ENCODE measurements around the gene OR2D2. TPM values are rescaled to one million over a fixed set of nuclear protein-coding genes. Genes with fewer than 3 reads are reported as not detected.

OR2D2 gene
- total and polyA plus RNA-seq, 2 of the 13 experiments (the other 11 are each of a cell fraction or from before 2014, with no cell fraction given): not detected

DNA sequence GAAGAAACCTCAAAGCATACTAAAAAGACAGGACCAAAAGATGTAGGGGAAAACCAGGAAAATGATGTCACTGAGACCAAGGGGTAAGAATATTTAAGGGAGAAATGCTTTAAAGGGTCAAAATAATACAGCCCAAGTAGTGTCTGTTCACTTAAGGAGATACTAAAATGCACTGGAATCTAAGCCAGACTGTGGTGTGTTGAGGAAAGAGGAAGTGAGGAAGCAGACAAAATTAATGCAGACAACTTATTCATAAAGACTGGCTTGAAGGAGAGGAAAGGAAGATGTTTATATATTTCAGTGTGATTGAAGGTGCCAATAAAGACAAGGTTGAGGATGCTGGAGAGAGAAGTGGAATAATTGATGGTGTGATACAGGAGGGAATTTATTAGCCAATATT, 49.7 kb upstream of the OR2D2 start:
- no peak for ATAC-seq
- H3K9me3 ChIP-seq (ENCODE audit: low read length): no peaks in the 10 kb centered on the region
- in situ Hi-C loops (cut with HindIII; ENCODE audit: extremely low pct_ligation_motif_present, low pct_unique_long_range_greater_than_20kb): no loop called here
- no peaks in the 10 kb centered on the region for H3K27me3 ChIP-seq (ENCODE audit: control insufficient read depth in 1 of 2, insufficient read depth in 2 of 2, low read length in 2 of 2)
- no TSS peak for BruUV-seq (replicated peaks)
- DNase-seq (ENCODE audit: low spot score): no peak
- H3K4me1 ChIP-seq (ENCODE audit: insufficient read depth, low read length): no peaks in the 10 kb centered on the region
- H3K4me2 ChIP-seq (ENCODE audit: low read depth, low read length): no peak overlapping the region
- H4K20me1 ChIP-seq (ENCODE audit: insufficient read depth, low read length): no peaks in the 10 kb centered on the region
- intact Hi-C loops (cut with micrococcal nuclease; ENCODE audit: unreplicated experiment): no loop called here
- H2AFZ ChIP-seq (ENCODE audit: low read length): no peak overlapping the region
- no peak overlapping the region for H3K9ac ChIP-seq (ENCODE audit: insufficient read depth, low read depth, low read length)
- H3K27ac ChIP-seq (ENCODE audit: extremely low read length, insufficient read depth, low read length): no peak overlapping the region
- ChIA-PET CTCF (ENCODE audit: low intra/inter-chr PET ratio, low total read pairs) (no interaction called here), POLR2A (no interaction called here)
- FAIRE-seq: no peak
- no peaks in the 10 kb centered on the region for H3K79me2 ChIP-seq (ENCODE audit: insufficient read depth, low read length)
- H3K4me3 ChIP-seq (replicated peaks in 1 of 3; ENCODE audit: insufficient read depth in 1 of 3, low read depth in 2 of 3, low read length in 3 of 3): no peak overlapping the region
- H3K36me3 ChIP-seq (replicated peaks in 1 of 2; ENCODE audit: control insufficient read depth in 1 of 2, insufficient read depth in 2 of 2, low read length in 2 of 2): no peaks in the 10 kb centered on the region
- TF ChIP-seq ZNF160 (CRISPR knock-in tag; IDR thresholded peaks at IDR 0.05): no peak
- no peak for TF ChIP-seq TFDP2 (CRISPR knock-in tag; IDR thresholded peaks at IDR 0.05)
- no peak for TF ChIP-seq ZC3H4 (CRISPR knock-in tag; IDR thresholded peaks at IDR 0.05; ENCODE audit: borderline replicate concordance)
- TF ChIP-seq ZNF362 (CRISPR knock-in tag; IDR thresholded peaks at IDR 0.05; ENCODE audit: borderline replicate concordance): no peak
- no peak for TF ChIP-seq TERF1 (CRISPR knock-in tag; IDR thresholded peaks at IDR 0.05)
- TF ChIP-seq SYNCRIP (IDR thresholded peaks at IDR 0.05; ENCODE audit: insufficient read depth, low read depth, low read length): no peak
- no peak for TF ChIP-seq ZNF607 (CRISPR knock-in tag; IDR thresholded peaks at IDR 0.05; ENCODE audit: borderline replicate concordance)
- no peak for TF ChIP-seq MAFG (CRISPR knock-in tag; IDR thresholded peaks at IDR 0.05)
- no peak for TF ChIP-seq ZNF737 (CRISPR knock-in tag; IDR thresholded peaks at IDR 0.05; ENCODE audit: borderline replicate concordance)
- no peak for TF ChIP-seq MTF1 (CRISPR knock-in tag; IDR thresholded peaks at IDR 0.05)
- no peak for TF ChIP-seq NFKB2 (CRISPR knock-in tag; IDR thresholded peaks at IDR 0.05; ENCODE audit: borderline replicate concordance)
- TF ChIP-seq ZNF839 (CRISPR knock-in tag; IDR thresholded peaks at IDR 0.05; ENCODE audit: borderline replicate concordance): no peak
- no peak for TF ChIP-seq PRDM15 (CRISPR knock-in tag; IDR thresholded peaks at IDR 0.05)
